A549 treated with ZK216348 at 1 μM for 4 hours (cell line): ENCODE results near the gene PCDH17. TPM values are rescaled to one million over a fixed set of nuclear protein-coding genes. Genes with fewer than 3 reads are reported as not detected.

ENCODE experiments used
- total RNA-seq: library from RNA; stranded (reverse); fragments of 200-300 nt; extraction: Qiagen RNA extraction; gene quantifications from 5 replicates; pipeline ENCODE4 v1.2.3, GENCODE V29; 2022; ENCODE audit warnings: low read depth

Gene PCDH17, protein sequence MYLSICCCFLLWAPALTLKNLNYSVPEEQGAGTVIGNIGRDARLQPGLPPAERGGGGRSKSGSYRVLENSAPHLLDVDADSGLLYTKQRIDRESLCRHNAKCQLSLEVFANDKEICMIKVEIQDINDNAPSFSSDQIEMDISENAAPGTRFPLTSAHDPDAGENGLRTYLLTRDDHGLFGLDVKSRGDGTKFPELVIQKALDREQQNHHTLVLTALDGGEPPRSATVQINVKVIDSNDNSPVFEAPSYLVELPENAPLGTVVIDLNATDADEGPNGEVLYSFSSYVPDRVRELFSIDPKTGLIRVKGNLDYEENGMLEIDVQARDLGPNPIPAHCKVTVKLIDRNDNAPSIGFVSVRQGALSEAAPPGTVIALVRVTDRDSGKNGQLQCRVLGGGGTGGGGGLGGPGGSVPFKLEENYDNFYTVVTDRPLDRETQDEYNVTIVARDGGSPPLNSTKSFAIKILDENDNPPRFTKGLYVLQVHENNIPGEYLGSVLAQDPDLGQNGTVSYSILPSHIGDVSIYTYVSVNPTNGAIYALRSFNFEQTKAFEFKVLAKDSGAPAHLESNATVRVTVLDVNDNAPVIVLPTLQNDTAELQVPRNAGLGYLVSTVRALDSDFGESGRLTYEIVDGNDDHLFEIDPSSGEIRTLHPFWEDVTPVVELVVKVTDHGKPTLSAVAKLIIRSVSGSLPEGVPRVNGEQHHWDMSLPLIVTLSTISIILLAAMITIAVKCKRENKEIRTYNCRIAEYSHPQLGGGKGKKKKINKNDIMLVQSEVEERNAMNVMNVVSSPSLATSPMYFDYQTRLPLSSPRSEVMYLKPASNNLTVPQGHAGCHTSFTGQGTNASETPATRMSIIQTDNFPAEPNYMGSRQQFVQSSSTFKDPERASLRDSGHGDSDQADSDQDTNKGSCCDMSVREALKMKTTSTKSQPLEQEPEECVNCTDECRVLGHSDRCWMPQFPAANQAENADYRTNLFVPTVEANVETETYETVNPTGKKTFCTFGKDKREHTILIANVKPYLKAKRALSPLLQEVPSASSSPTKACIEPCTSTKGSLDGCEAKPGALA (N-terminal part only)
- total RNA-seq = not detected in 5 replicates

DNA sequence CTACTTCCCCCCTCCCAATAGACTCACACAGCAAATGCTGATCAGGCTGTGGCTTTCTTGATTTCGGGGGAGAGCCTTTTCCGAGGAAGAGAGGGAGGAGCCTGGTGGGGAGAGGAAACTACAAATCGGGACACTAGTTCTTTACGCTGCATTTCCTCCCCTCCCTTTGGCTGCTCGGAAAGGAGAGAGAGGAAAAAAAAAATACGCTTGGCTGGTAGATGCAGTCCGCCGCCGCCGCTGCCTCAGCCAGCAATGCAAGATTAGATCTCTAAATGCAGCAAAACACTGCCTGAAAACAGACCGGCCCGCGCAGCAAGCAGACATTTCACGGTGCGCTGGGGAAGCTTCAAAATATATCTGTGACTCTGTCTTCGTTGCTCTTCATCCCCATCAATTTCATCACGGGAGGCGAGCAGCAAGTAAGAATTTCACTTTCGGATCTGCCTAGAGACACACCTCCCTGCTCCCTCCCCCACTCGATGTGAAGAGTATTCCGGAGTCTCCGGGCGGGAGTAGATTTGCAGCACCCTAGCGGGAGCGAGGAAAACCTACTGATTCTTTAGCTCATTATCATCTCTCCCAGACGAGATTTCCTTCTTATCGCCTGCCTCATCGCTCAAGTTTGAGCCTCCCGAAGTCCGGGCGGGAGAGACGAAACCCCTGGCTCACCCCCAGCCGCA lies at the start of gene PCDH17:
PCDH17 (plus strand) TSS at position 149 of the 680 bp plus-strand sequence. CDS start 803 bp downstream, outside the sequence.

